Measurements from ENCODE around the gene TNF.
A peak's percentile ranks its signal among the peaks of the same experiment; 100 is the strongest.

The TNF gene

DNA sequence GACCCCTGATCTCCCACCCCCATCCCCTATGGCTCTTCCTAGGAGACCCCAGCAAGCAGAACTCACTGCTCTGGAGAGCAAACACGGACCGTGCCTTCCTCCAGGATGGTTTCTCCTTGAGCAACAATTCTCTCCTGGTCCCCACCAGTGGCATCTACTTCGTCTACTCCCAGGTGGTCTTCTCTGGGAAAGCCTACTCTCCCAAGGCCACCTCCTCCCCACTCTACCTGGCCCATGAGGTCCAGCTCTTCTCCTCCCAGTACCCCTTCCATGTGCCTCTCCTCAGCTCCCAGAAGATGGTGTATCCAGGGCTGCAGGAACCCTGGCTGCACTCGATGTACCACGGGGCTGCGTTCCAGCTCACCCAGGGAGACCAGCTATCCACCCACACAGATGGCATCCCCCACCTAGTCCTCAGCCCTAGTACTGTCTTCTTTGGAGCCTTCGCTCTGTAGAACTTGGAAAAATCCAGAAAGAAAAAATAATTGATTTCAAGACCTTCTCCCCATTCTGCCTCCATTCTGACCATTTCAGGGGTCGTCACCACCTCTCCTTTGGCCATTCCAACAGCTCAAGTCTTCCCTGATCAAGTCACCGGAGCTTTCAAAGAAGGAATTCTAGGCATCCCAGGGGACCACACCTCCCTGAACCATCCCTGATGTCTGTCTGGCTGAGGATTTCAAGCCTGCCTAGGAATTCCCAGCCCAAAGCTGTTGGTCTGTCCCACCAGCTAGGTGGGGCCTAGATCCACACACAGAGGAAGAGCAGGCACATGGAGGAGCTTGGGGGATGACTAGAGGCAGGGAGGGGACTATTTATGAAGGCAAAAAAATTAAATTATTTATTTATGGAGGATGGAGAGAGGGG is 1.9 kb upstream of the TNF start:
- no peak for DNase-seq

GRCh38 chr6:31574106-31575061 is 981 bp upstream of the TNF start:
- DNase-seq = no peak

- no peak for DNase-seq
These were observed 754 bp downstream of the TNF start for GRCh38 chr6:31575952-31576685.

GRCh38 chr6:31576897-31577578 is 1.7 kb downstream of the TNF start:
- DNase-seq = no peak

DNA sequence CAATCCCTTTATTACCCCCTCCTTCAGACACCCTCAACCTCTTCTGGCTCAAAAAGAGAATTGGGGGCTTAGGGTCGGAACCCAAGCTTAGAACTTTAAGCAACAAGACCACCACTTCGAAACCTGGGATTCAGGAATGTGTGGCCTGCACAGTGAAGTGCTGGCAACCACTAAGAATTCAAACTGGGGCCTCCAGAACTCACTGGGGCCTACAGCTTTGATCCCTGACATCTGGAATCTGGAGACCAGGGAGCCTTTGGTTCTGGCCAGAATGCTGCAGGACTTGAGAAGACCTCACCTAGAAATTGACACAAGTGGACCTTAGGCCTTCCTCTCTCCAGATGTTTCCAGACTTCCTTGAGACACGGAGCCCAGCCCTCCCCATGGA is 2.2 kb downstream of the TNF start:
- DNase-seq = no peak

GRCh38 chr6:31578184-31579118 is 3.1 kb downstream of the TNF start:
- no peak for DNase-seq

DNA sequence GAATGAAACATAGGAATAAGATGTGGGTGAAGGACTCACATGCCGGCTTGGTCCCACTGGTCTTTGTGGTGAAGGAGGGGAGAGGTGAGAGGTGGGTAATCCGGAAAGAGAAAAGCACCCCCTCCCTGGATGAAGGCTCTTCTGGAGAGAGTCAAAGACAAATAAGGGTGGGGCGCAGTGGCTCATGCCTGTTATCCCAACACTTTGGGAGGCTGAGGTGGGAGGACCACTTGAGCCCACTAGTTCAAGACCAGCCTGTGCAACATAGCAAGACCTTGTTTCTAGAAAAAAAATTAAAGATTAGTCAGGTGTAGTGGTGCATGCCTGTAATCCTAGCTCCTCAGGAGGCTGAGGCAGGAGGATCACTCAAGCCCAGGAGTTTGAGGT is 3.7 kb downstream of the TNF start:
- no peak for DNase-seq

DNA sequence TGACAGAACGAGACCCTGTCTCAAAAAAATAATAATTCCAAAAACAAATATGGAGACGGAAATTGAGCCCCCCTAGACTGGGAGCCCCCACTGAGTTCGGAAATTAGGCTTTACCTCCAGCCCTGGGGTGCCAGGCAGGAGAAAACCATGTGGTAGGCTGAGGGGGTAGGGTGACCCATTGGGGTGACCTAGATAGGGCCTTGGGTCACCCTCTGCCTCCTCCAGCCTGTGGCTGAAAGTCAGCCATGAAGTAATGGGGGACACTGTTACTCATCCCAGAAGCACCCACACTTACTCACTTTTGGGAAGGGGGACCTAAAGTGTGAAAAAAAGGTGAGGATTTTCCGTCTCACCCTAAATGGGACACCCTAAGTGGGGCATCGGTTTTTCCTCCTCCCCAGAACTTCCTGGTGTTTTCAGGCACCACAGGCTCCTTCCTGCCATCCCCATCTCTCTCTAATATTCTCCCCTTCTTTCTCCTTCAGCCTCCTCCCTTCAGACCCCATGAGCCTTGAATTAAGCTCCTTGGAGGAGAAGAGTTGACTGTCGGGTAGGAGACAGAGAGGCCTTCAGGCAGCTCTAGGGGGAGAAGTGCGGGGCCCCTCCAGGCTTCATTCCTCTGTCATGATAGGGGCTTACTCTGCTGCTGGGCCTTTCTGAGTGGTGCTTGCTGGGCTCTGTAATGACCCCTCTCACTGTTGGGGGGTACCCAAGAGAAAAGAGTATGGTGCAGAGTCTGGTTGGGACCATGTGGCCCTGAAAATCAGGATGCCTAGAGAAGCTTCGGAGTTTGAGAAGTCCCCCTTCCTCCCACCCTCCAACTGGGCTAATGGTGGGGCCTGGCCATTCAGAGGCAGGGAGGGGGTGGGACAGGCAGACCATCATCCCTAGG is 4.4 kb downstream of the TNF start:
- DNase-seq = no peak

DNA sequence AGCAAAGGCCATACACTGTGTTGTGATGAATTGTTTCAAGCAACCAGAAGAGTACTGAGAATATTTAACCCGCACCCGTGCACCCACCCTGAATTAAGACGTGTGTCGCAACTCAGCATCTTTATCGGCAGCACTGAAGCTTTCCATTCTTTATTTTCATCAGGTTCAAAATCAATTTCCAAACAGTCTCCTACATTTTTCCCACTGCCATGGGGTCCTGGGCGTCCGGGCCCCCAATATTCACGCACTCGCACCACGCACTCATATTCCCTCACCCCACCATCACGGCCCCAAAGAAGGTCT is 5.0 kb downstream of the TNF start:
- no peak for DNase-seq

DNA sequence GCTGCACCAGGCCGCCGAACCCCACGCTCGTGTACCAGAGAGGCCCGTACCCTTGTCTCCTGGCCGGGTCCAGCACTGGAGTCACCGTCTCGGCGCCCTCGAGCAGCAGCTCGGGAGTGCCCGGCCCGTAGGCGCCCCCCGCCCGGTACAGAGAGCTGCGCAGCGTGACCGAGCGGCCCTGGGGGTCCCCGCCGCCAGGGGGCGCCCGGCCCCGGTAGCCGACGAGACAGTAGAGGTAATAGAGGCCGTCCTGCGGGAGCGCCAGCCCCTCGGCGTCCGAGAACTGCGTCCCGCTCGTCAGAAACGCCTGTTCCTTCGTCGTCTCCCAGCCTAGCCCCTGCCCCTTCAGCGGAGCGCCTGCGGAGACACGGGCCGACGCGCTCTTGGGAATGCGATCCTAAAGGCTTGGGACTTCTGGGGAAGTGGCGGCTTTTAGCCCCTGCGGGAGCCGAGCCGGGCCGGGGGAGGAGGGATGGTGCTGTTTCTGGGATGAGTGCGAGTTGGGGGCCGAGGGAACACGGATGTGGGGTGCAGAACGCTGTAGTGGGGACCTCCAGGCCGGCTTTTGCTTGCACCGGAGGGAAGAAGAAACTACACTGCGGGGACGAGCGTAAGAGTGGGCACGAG is 5.6 kb downstream of the TNF start:
- peak; percentile 74 to 82 for DNase-seq

DNA sequence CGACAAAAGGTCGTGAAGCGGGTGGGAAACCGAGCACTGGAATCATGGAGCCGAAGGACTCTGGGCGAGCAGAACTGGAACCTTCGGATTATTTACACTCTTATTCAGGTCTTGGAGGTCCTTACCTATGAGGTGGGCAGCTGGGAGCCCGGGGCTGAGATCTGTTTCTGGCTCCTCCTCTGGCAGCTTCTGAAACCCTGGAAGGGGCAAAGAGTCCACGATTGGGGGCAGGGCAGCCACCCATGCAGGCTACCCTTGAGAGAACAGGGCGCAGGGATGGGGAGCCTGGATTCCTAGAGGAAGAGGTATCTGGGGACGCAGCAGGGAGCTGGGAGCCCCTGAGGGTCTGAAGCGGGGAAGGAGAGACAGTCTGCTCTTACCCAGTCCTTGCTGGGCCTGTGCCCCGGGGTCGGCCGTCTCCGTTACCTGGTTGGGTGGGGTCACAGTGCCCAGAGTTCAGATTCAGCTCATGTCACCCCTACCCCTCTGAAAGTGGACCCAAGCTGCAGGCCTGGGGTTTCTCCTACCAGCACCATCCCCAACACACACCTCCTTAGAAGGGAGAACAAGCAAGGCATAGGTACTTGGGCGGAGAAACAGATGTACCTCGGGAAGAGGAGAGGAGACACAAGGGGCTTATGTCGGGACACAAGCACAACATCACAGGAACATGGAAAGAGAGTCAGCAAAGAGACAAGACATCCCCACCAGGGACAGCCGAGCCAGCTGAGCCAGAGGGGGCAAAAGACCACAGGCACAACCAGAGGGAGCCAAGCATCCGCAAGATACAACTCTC is 6.3 kb downstream of the TNF start:
- DNase-seq = no peak

GRCh38 chr6:31582230-31582643 is 6.9 kb downstream of the TNF start, which contains the start of gene LTB:
Gene LTB (minus strand): TSS chr6:31582424. CDS start chr6:31582417, 7 bp downstream.
- no peak for DNase-seq

GRCh38 chr6:31585491-31585890 is 10.1 kb downstream of the TNF start:
- DNase-seq = peak; percentile 27 to 34

DNA sequence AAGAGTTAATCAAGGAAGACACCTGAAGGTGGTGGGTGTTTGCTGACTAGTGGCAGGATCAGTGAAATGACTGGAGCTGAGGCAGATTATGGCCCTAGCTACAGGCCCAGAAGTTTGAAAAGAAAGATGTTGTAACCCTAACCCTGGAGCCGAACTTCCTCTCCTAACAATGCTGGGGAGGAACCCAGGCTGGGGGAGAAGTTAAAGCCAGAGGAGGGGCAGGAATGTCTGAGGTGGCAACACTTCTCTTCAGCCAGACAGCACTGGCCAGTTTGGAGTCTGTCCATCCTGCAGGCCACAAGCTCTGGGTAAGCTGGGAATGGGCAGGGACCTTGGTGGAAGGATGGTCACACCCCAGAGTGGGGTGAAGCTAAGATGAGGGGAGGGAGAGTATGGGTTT is 10.6 kb downstream of the TNF start, which contains the start of gene LST1:
Gene LST1, plus strand, starts transcription at position 270 of the 400 bp plus-strand sequence. CDS start 1,023 bp downstream, outside the sequence.
- DNase-seq = peak; percentile 85 to 91

GRCh38 chr6:31586599-31587281 is 11.4 kb downstream of the TNF start:
- peak; percentile 79 to 83 for DNase-seq

GRCh38 chr6:31587791-31588777 is 12.7 kb downstream of the TNF start:
- peak in 1 of 2 donors; percentile 41 for DNase-seq
